Activated gamma-delta T cell treated with anti-CD3 and anti-CD28 coated beads, Interleukin-2, amount 50 U/mL, for 16 hours (primary cell): Measurements from ENCODE around the gene KRTAP5-4.
"Not testable (repeated sequence)": the region's sequence is repeated elsewhere in the genome, so short reads cannot be mapped to it uniquely, and the experiment has no call there.

ENCODE experiments used
- DNase-seq: peaks from one replicate; pipeline ENCODE4 v3.0.0-alpha.2; 2020; ENCODE audit warnings: low read depth

KRTAP5-4 gene

GRCh38 chr11:1652771-1653540 lies 31.0 kb upstream of the KRTAP5-4 start:
- DNase-seq: peak; percentile 69

- no peak for DNase-seq
Observed at GRCh38 chr11:1652442-1652770, 30.5 kb upstream of the KRTAP5-4 start.

- DNase-seq: no peak
Observed at GRCh38 chr11:1652026-1652425, 30.1 kb upstream of the KRTAP5-4 start.

- no peak for DNase-seq
Observed at GRCh38 chr11:1651411-1651980, 29.6 kb upstream of the KRTAP5-4 start.

GRCh38 chr11:1650918-1651262 lies 29.0 kb upstream of the KRTAP5-4 start:
- DNase-seq: no peak

GRCh38 chr11:1650034-1650917 lies 28.3 kb upstream of the KRTAP5-4 start:
- no peak for DNase-seq

- DNase-seq: no peak
Observed at GRCh38 chr11:1648653-1649420, 26.9 kb upstream of the KRTAP5-4 start.

- DNase-seq: no peak
Observed at GRCh38 chr11:1647901-1648652, 26.1 kb upstream of the KRTAP5-4 start.

- DNase-seq: not testable (repeated sequence)
Observed at GRCh38 chr11:1646540-1646939, 24.6 kb upstream of the KRTAP5-4 start.

GRCh38 chr11:1645357-1645821 lies 23.5 kb upstream of the KRTAP5-4 start:
- no peak for DNase-seq

- DNase-seq: no peak
Observed at GRCh38 chr11:1644601-1645356, 22.8 kb upstream of the KRTAP5-4 start.

GRCh38 chr11:1643146-1643690 lies 21.3 kb upstream of the KRTAP5-4 start:
- DNase-seq: no peak

- no peak for DNase-seq
Observed at GRCh38 chr11:1642288-1643145, 20.6 kb upstream of the KRTAP5-4 start.

GRCh38 chr11:1641096-1641495 lies 19.2 kb upstream of the KRTAP5-4 start:
- DNase-seq: no peak

GRCh38 chr11:1640076-1640946 lies 18.4 kb upstream of the KRTAP5-4 start:
- DNase-seq: no peak

- no peak for DNase-seq
Observed at GRCh38 chr11:1639666-1640065, 17.7 kb upstream of the KRTAP5-4 start.

GRCh38 chr11:1639102-1639620 lies 17.2 kb upstream of the KRTAP5-4 start:
- DNase-seq: no peak

GRCh38 chr11:1638344-1638743 lies 16.4 kb upstream of the KRTAP5-4 start:
- DNase-seq: no peak
